Mesenchymal stem cell (in vitro differentiated cells and primary cell): Measurements from ENCODE around the gene OR2AG2.
"Not testable (repeated sequence)": the region's sequence is repeated elsewhere in the genome, so short reads cannot be mapped to it uniquely, and the experiment has no call there.

ENCODE experiments used
- DNase-seq: peaks from one replicate; pipeline ENCODE4 v3.0.0-alpha.2; 2013
- H2AFZ ChIP-seq: one replicate; pipeline ENCODE4 v1.6.1; 2013; ENCODE audit warnings: low read depth, mild to moderate bottlenecking, control low read depth, inconsistent platforms, low read length, moderate library complexity
- H2AK5ac ChIP-seq: 2 replicates; pipeline ENCODE4 v1.6.1; 2013; ENCODE audit warnings: low read length, moderate library complexity, mild to moderate bottlenecking, inconsistent platforms; ENCODE audit not compliant: severe bottlenecking
- H2BK120ac ChIP-seq: one replicate; pipeline ENCODE4 v1.6.1; 2013; ENCODE audit warnings: low read depth, mild to moderate bottlenecking, inconsistent platforms, low read length, moderate library complexity
- H2BK12ac ChIP-seq, 2 experiments: one replicate each; pipeline ENCODE4 v1.6.1; 2013; ENCODE audit warnings: inconsistent platforms in 2 of 2, low read length in 2 of 2, mild to moderate bottlenecking in 2 of 2, moderate library complexity in 2 of 2, control low read depth in 1 of 2
- H2BK15ac ChIP-seq: one replicate; pipeline ENCODE4 v1.6.1; 2013; ENCODE audit warnings: mild to moderate bottlenecking, low read depth, inconsistent platforms; ENCODE audit not compliant: poor library complexity, severe bottlenecking
- H2BK5ac ChIP-seq: 2 replicates; pipeline ENCODE4 v1.6.1; 2013; ENCODE audit warnings: low read depth, mild to moderate bottlenecking, low read length, control low read depth, inconsistent platforms; ENCODE audit not compliant: poor library complexity, severe bottlenecking
- H3K14ac ChIP-seq, 2 experiments: one replicate each; pipeline ENCODE4 v1.6.1; 2013; ENCODE audit warnings: inconsistent platforms in 2 of 2, low read length in 2 of 2, control low read depth in 1 of 2, mild to moderate bottlenecking in 1 of 2, moderate library complexity in 1 of 2
- H3K18ac ChIP-seq, 2 experiments: one replicate each; pipeline ENCODE4 v1.6.1; 2013; ENCODE audit warnings: inconsistent platforms in 2 of 2, low read length in 2 of 2, control low read depth in 1 of 2, low read depth in 1 of 2, mild to moderate bottlenecking in 1 of 2
- H3K23ac ChIP-seq, 2 experiments: one replicate each; pipeline ENCODE4 v1.6.1; 2013; ENCODE audit warnings: inconsistent platforms in 2 of 2, low read length in 2 of 2, mild to moderate bottlenecking in 2 of 2, moderate library complexity in 2 of 2, control low read depth in 1 of 2
- H3K27ac ChIP-seq: 2 replicates; pipeline ENCODE4 v1.5.1; 2013; ENCODE audit warnings: mild to moderate bottlenecking, moderate library complexity, low read length, control low read depth, inconsistent platforms; ENCODE audit not compliant: poor library complexity, severe bottlenecking
- H3K27me3 ChIP-seq, 2 experiments: 2 replicates each; pipeline versions ENCODE4 v1.6.1 to v1.7.0; 2013; ENCODE audit warnings: low read length in 2 of 2, mild to moderate bottlenecking in 2 of 2, moderate library complexity in 2 of 2, control low read depth in 1 of 2, inconsistent platforms in 1 of 2; ENCODE audit not compliant: control insufficient read depth in 1 of 2, insufficient read depth in 1 of 2
- H3K36me3 ChIP-seq, 2 experiments: 2 replicates each; pipeline versions ENCODE4 v1.6.1 to v1.7.0; 2013; ENCODE audit warnings: low read length in 2 of 2, control low read depth in 1 of 2, inconsistent platforms in 1 of 2, low read depth in 1 of 2, mild to moderate bottlenecking in 1 of 2; ENCODE audit not compliant: insufficient read depth in 2 of 2, control insufficient read depth in 1 of 2
- H3K4ac ChIP-seq, 2 experiments: one replicate each; pipeline ENCODE4 v1.6.1; 2013; ENCODE audit warnings: inconsistent platforms in 2 of 2, low read length in 2 of 2, mild to moderate bottlenecking in 2 of 2, moderate library complexity in 2 of 2, control low read depth in 1 of 2, low read depth in 1 of 2
- H3K4me1 ChIP-seq: 2 replicates; pipeline ENCODE4 v1.6.1; 2013; ENCODE audit warnings: low read depth, low read length, control low read depth; ENCODE audit not compliant: control insufficient read depth, insufficient read depth
- H3K4me2 ChIP-seq: 2 replicates; pipeline ENCODE4 v1.6.1; 2013; ENCODE audit warnings: low read length, mild to moderate bottlenecking, inconsistent platforms; ENCODE audit not compliant: poor library complexity, severe bottlenecking
- H3K4me3 ChIP-seq, 2 experiments: 2 replicates each; pipeline versions ENCODE4 v1.5.1 to v1.7.0; 2013; ENCODE audit warnings: low read length in 2 of 2, mild to moderate bottlenecking in 2 of 2, control low read depth in 1 of 2, low read depth in 1 of 2; ENCODE audit not compliant: insufficient read depth in 1 of 2
- H3K79me1 ChIP-seq: replicated peaks from 2 replicates; pipeline ENCODE4 v1.6.1; 2013; ENCODE audit warnings: mild to moderate bottlenecking, control low read depth, low read length, inconsistent platforms; ENCODE audit not compliant: poor library complexity, severe bottlenecking
- H3K9ac ChIP-seq: 2 replicates; pipeline ENCODE4 v1.7.0; 2013; ENCODE audit warnings: mild to moderate bottlenecking, low read length, moderate library complexity
- H3K9me3 ChIP-seq: 2 replicates; pipeline ENCODE4 v1.7.0; 2013; ENCODE audit warnings: mild to moderate bottlenecking, low read length; ENCODE audit not compliant: control insufficient read depth
- H4K8ac ChIP-seq: one replicate; pipeline ENCODE4 v1.6.1; 2013; ENCODE audit warnings: inconsistent platforms, mild to moderate bottlenecking, low read length, moderate library complexity
- H4K91ac ChIP-seq: one replicate; pipeline ENCODE4 v1.6.1; 2013; ENCODE audit warnings: mild to moderate bottlenecking, low read length, inconsistent platforms
- WGBS: methylation state at CpG from one replicate; pipeline ENCODE4 v1.1.7; 2013; ENCODE audit warnings: mixed read lengths; 5-methylcytosine and 5-hydroxymethylcytosine counted together

The OR2AG2 gene

GRCh38 chr11:6812390-6813005, 40.7 kb upstream of the OR2AG2 start:
- Histone ChIP-seq H3K79me1 (no peaks in the 10 kb centered on the region), H3K27ac (no peak overlapping the region), H3K14ac (no peak overlapping the region), H3K36me3 (no peaks in the 10 kb centered on the region), H4K8ac (no peak overlapping the region), H3K27me3 (peaks cover 0 to 10% of the 10 kb centered on the region in 2 experiments), H2BK12ac (no peak overlapping the region), H2AFZ (no peak overlapping the region), H2AK5ac (no peak overlapping the region), H2BK15ac (no peak overlapping the region), H3K23ac (no peak overlapping the region), H2BK120ac (no peak overlapping the region), H2BK5ac (no peak overlapping the region), H4K91ac (no peak overlapping the region), H3K4me1 (peaks cover 5% of the 10 kb centered on the region), H3K4me2 (no peak overlapping the region), H3K9me3 (no peaks in the 10 kb centered on the region), H3K4ac (no peak overlapping the region), H3K18ac (no peak overlapping the region), H3K9ac (no peak overlapping the region), H3K4me3 (no peak overlapping the region)
- WGBS, result 20% methylated on average over 6 of the region's 6 CpGs
- DNase-seq, result peak; percentile 51

DNA sequence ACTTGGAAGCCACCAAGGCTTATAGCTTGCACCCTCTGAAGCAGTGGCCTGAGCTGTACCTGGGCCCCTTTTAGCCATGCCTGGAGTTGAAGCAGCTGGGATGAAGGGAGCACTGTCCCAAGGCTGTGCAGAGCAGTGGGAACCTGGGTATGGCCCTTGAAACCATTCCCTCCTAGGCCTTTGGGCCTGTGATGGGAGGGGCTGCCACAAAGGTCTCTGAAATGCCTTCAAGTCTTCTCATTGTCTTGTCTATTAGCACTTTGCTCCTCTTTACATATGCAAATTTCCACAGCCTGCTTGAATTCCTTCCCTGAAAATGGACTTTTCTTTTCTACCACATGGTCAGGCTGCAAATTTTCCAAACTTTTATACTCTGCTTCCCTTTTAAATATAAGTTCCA, 29.3 kb upstream of the OR2AG2 start:
- DNase-seq, H2BK120ac ChIP-seq, H3K4me2 ChIP-seq, H3K18ac ChIP-seq, H2BK12ac ChIP-seq, H3K23ac ChIP-seq, H2BK5ac ChIP-seq, H4K8ac ChIP-seq, H3K27me3 ChIP-seq, H3K9me3 ChIP-seq, H3K79me1 ChIP-seq, H2AK5ac ChIP-seq, H3K9ac ChIP-seq, H3K14ac ChIP-seq, H2AFZ ChIP-seq, H3K4ac ChIP-seq, H4K91ac ChIP-seq, H3K4me1 ChIP-seq, H3K4me3 ChIP-seq, H3K36me3 ChIP-seq, H2BK15ac ChIP-seq, H3K27ac ChIP-seq: not testable (repeated sequence)

DNA sequence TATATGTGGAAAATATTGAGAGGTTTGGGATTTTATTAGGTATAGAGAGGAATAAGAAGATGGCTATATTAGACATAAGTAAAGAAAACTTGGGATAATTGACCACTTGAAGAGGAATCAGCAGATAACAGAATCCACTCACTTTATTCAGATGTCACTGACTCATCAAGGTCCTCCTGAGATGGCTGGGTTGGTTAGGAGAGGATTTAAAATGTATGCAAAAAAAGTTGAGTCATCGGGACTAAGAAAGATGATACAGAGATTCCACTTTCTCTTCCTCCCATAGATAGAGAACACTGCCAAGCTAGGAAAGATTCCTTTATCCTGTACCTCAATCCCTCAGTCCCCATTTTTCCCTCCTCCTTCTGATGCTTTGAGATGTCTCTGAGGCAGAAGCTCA, 27.6 kb upstream of the OR2AG2 start, which contains the start of gene OR6A2:
TSS of gene OR6A2 (minus strand) at position 288 of the 400 bp plus-strand sequence. CDS start 3,981 bp downstream, outside the sequence.
- no CpG with 5 or more reads among the region's 1 CpG for WGBS
- no peak within 1 kb of the TSS for H4K91ac ChIP-seq
- no peak within 1 kb of the TSS for H3K9ac ChIP-seq
- peaks cover 0 to 3% of the 10 kb centered on the region in 2 experiments for H3K27me3 ChIP-seq
- H3K27ac ChIP-seq, result no peak within 1 kb of the TSS
- H2BK5ac ChIP-seq, result no peak within 1 kb of the TSS
- H2BK120ac ChIP-seq, result no peak within 1 kb of the TSS
- no peak within 1 kb of the TSS for H2AFZ ChIP-seq
- H3K36me3 ChIP-seq, result no peaks in the 10 kb centered on the region
- no peak within 1 kb of the TSS for H2BK12ac ChIP-seq
- no peaks in the 10 kb centered on the region for H3K79me1 ChIP-seq
- no peak within 1 kb of the TSS for H3K18ac ChIP-seq
- H3K14ac ChIP-seq, result no peak within 1 kb of the TSS
- no peak within 1 kb of the TSS for H2AK5ac ChIP-seq
- no peaks in the 10 kb centered on the region for H3K9me3 ChIP-seq
- H3K4me2 ChIP-seq, result no peak within 1 kb of the TSS
- no peak within 1 kb of the TSS for H3K23ac ChIP-seq
- H3K4ac ChIP-seq, result no peak within 1 kb of the TSS
- no peak within 1 kb of the TSS for H4K8ac ChIP-seq
- H3K4me1 ChIP-seq, result no peaks in the 10 kb centered on the region
- no peak within 1 kb of the TSS for H2BK15ac ChIP-seq
- no peak within 1 kb of the TSS for H3K4me3 ChIP-seq
- DNase-seq, result peak; percentile 7

GRCh38 chr11:6794639-6795038, 22.9 kb upstream of the OR2AG2 start:
- no peak overlapping the region for H2BK120ac ChIP-seq
- H2BK5ac ChIP-seq, result no peak overlapping the region
- peaks cover 0 to 3% of the 10 kb centered on the region in 2 experiments for H3K27me3 ChIP-seq
- no peaks in the 10 kb centered on the region for H3K9me3 ChIP-seq
- H3K4me2 ChIP-seq, result no peak overlapping the region
- H2BK12ac ChIP-seq, result no peak overlapping the region
- H2AFZ ChIP-seq, result no peak overlapping the region
- no peak overlapping the region for H2BK15ac ChIP-seq
- no peaks in the 10 kb centered on the region for H3K4me1 ChIP-seq
- no peak overlapping the region for H3K18ac ChIP-seq
- no peak overlapping the region for H3K9ac ChIP-seq
- no peak overlapping the region for H3K4ac ChIP-seq
- H4K8ac ChIP-seq, result no peak overlapping the region
- H2AK5ac ChIP-seq, result no peak overlapping the region
- H3K27ac ChIP-seq, result no peak overlapping the region
- no peaks in the 10 kb centered on the region for H3K79me1 ChIP-seq
- H4K91ac ChIP-seq, result no peak overlapping the region
- no peak overlapping the region for H3K14ac ChIP-seq
- 70% methylated on average over 4 of the region's 4 CpGs for WGBS
- no peak overlapping the region for H3K4me3 ChIP-seq
- no peaks in the 10 kb centered on the region for H3K36me3 ChIP-seq
- H3K23ac ChIP-seq, result no peak overlapping the region
- DNase-seq, result no peak
